SH-SY5Y (cell line): ENCODE data around the gene MMRN2.

Source experiments
- GATA2 ChIP-seq: IDR thresholded peaks from 2 replicates; pipeline ENCODE4 v1.6.1; 2011; ENCODE audit warnings: mild to moderate bottlenecking, low read depth, low read length
- GATA3 ChIP-seq: IDR thresholded peaks from 2 replicates; pipeline ENCODE4 v1.6.1; 2011; ENCODE audit warnings: low read depth, mild to moderate bottlenecking, low read length, moderate library complexity

DNA sequence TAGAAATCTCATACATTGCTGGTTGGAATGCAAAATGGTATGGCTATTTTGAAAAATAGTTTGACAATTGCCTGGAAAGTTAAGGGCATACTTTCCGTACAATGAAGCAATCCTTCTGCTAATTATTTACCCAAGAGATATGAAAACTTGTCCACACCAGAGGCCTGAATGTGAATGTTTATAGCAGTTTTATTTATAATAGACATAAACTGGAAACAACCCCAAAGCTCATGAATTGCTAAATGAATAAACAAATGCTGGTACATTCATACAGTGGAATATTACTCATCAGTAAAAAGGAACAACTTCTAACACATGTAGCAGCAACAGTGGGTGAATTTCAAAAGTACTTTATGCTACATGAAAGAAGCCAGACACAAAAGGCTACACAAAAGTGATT lies 42.7 kb downstream of the MMRN2 start:
- TF ChIP-seq GATA2 (no peak), GATA3 (no peak)
